Naive thymus-derived CD4-positive, alpha-beta T cell (primary cell): ENCODE results near the gene SLC6A18. TPM values are rescaled to one million over a fixed set of nuclear protein-coding genes. Genes with fewer than 3 reads are reported as not detected.

Experiments used
- ATAC-seq: fragments of 150-1000 bp; cut with Tn5 transposase; 2 replicates; pipeline ENCODE4 v1.10.0; 2021; ENCODE audit warnings: mild to moderate bottlenecking, moderate library complexity
- CTCF ChIA-PET: fragments of 350-600 bp; sonication (Branson Sonifier 250); formaldehyde crosslinking; loops from one replicate; lab custom pipeline; 2021; ENCODE audit warnings: antibody characterized with exemption; lab: Charles Lee
- POLR2A ChIA-PET: fragments of 350-600 bp; sonication (Branson Sonifier 250); formaldehyde crosslinking; loops from one replicate; lab custom pipeline; 2021; ENCODE audit warnings: antibody characterized with exemption, inconsistent platforms; lab: Charles Lee
- DNase-seq, 9 donors: peaks; one replicate each; pipeline versions ENCODE4 v3.0.0 to v3.0.0-alpha.2; 2020 to 2022; ENCODE audit warnings: mixed read lengths in 1 of 9
- H3K27ac ChIP-seq: one replicate; pipeline ENCODE4 v1.7.0; 2013; ENCODE audit warnings: mild to moderate bottlenecking, low read depth, low read length, moderate library complexity
- H3K27me3 ChIP-seq, 2 donors: one replicate each; pipeline ENCODE4 v1.7.0; 2013; ENCODE audit warnings: low read length in 2 of 2, mild to moderate bottlenecking in 2 of 2, moderate library complexity in 2 of 2; ENCODE audit not compliant: control insufficient read depth in 2 of 2, insufficient read depth in 2 of 2
- H3K36me3 ChIP-seq, 3 experiments: 1 replicate in 2 of 3; 2 replicates in 1 of 3; pipeline ENCODE4 v1.7.0; 2013; ENCODE audit warnings: low read length in 3 of 3, mild to moderate bottlenecking in 3 of 3, moderate library complexity in 1 of 3; ENCODE audit not compliant: insufficient read depth in 3 of 3, control insufficient read depth in 2 of 3
- H3K4me1 ChIP-seq, 2 donors: one replicate each; pipeline ENCODE4 v1.7.0; 2013; ENCODE audit warnings: low read length in 2 of 2, mild to moderate bottlenecking in 2 of 2, moderate library complexity in 1 of 2; ENCODE audit not compliant: control insufficient read depth in 2 of 2, insufficient read depth in 2 of 2
- H3K4me3 ChIP-seq: 2 replicates; pipeline ENCODE4 v1.7.0; 2013; ENCODE audit warnings: mild to moderate bottlenecking, low read length
- H3K9me3 ChIP-seq, 3 experiments: 1 replicate in 2 of 3; 2 replicates in 1 of 3; pipeline ENCODE4 v1.7.0; 2013; ENCODE audit warnings: low read length in 3 of 3; ENCODE audit not compliant: control insufficient read depth in 2 of 3
- H3K27ac Mint-ChIP-seq, 9 donors: one replicate each; pipeline ENCODE4 v1.8.0; 2020 to 2022; ENCODE audit warnings: mixed read lengths in 9 of 9, mild to moderate bottlenecking in 8 of 9, moderate library complexity in 5 of 9, inconsistent platforms in 2 of 9
- H3K27me3 Mint-ChIP-seq, 5 donors: one replicate each; pipeline ENCODE4 v1.8.0; 2021 to 2022; ENCODE audit warnings: mixed read lengths in 5 of 5, mild to moderate bottlenecking in 1 of 5
- H3K36me3 Mint-ChIP-seq, 5 donors: one replicate each; pipeline ENCODE4 v1.8.0; 2020 to 2022; ENCODE audit warnings: mixed read lengths in 5 of 5, mild to moderate bottlenecking in 3 of 5, inconsistent platforms in 1 of 5
- H3K4me1 Mint-ChIP-seq, 7 donors: one replicate each; pipeline ENCODE4 v1.8.0; 2020 to 2022; ENCODE audit warnings: mixed read lengths in 7 of 7, mild to moderate bottlenecking in 3 of 7, inconsistent platforms in 1 of 7
- H3K4me3 Mint-ChIP-seq, 10 donors: one replicate each; pipeline ENCODE4 v1.8.0; 2020 to 2022; ENCODE audit warnings: mild to moderate bottlenecking in 10 of 10, mixed read lengths in 10 of 10, moderate library complexity in 6 of 10, inconsistent platforms in 2 of 10
- H3K9me3 Mint-ChIP-seq, 11 donors: one replicate each; pipeline ENCODE4 v1.8.0; 2020 to 2022; ENCODE audit warnings: mixed read lengths in 11 of 11, mild to moderate bottlenecking in 4 of 11, inconsistent platforms in 1 of 11, moderate library complexity in 1 of 11
- intact Hi-C, 2 donors: fragments of 100-400 bp; cut with micrococcal nuclease; formaldehyde crosslinking; loops; one replicate each; pipeline ENCODE4 v1.15.1; 2023
- polyA plus RNA-seq, 2 donors: library from polyadenylated mRNA; unstranded; fragments of 300-500 nt; fragmentation: Illumina TruSeq; gene quantifications; one replicate each; pipeline ENCODE4 v1.2.3, GENCODE V29; 2021
- total RNA-seq, 6 experiments: library from RNA in 5 of 6; stranded (reverse) in 5 of 6; gene quantifications; 1 replicate in 5 of 6; 2 replicates in 1 of 6; pipeline ENCODE4 v1.2.3 and lab custom pipeline; 2021 to 2026

SLC6A18 gene
- total and polyA plus RNA-seq, 7 experiments from 2014 or later = not detected

- Mint-ChIP-seq H3K36me3 (no peaks in the 10 kb centered on the region), H3K4me1 (peaks cover 0 to 5% (median 0%) of the 10 kb centered on the region in 7 donors), H3K27me3 (peaks cover 0 to 9% (median 0%) of the 10 kb centered on the region in 5 donors), H3K4me3 (no peak overlapping the region), H3K9me3 (no peaks in the 10 kb centered on the region), H3K27ac (no peak overlapping the region)
- DNase-seq = no peak
- Histone ChIP-seq H3K4me1 (no peaks in the 10 kb centered on the region), H3K27me3 (no peaks in the 10 kb centered on the region), H3K9me3 (no peaks in the 10 kb centered on the region), H3K36me3 (no peaks in the 10 kb centered on the region), H3K27ac (no peak overlapping the region), H3K4me3 (no peak overlapping the region)
- ATAC-seq = no peak
- intact Hi-C loops = no loop called here
- ChIA-PET POLR2A (no interaction called here), CTCF (no interaction called here)
These were observed 19.7 kb upstream of the SLC6A18 start for GRCh38 chr5:1205255-1206180.

DNA sequence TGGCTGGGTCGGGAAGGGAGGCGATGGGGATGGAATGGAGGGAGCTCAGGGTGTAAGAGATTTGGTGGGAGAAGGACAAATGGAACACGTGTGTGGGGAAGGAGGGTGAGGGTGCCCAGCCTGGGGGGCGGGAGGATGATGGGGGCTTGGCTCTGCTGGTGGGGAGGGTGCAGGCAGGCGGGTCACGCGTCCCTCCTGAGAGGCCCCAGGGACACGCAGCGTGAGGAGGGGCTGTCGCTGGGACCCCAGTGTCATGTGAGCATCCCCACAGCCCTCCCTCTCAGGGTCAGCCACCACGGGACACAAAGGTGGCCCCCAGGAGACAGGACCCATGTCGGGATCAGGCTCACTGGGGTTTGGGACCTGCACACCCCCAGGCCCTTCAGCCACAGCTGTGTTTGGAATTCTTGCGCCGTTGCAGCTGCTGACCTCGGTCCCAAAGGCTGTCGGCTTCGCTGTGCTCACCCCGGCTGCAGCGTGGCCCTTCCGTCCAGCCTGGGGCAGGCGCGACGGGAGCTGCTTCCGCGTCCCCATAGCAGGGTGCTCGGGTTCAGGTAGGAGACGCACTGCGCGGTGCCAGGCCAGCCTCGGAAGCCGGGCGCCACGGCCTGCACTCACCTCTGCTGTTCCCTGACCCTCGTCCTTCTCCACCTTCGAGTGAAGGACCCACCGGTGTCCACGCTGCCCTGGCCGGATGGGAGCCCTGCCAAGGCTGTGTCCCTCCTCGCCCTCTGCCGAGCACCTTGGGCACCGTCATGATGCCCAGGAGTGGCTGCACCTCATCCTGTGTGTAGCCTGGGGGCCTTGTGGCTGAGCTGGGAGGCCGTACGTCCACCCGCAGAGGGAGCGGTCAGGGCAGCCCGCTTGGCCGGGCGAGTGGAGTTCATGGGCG is 18.4 kb upstream of the SLC6A18 start:
- no peaks in the 10 kb centered on the region for H3K36me3 Mint-ChIP-seq
- intact Hi-C loops = no loop called here
- peaks cover 0 to 5% (median 0%) of the 10 kb centered on the region in 7 donors for H3K4me1 Mint-ChIP-seq
- ATAC-seq = no peak
- Histone ChIP-seq H3K9me3 (no peaks in the 10 kb centered on the region), H3K36me3 (no peaks in the 10 kb centered on the region), H3K27ac (no peak overlapping the region), H3K27me3 (no peaks in the 10 kb centered on the region), H3K4me1 (no peaks in the 10 kb centered on the region), H3K4me3 (no peak overlapping the region)
- no peak overlapping the region for H3K27ac Mint-ChIP-seq
- no peak overlapping the region for H3K4me3 Mint-ChIP-seq
- CTCF ChIA-PET = no interaction called here
- no peaks in the 10 kb centered on the region for H3K9me3 Mint-ChIP-seq
- no peak for DNase-seq
- peaks cover 0 to 9% (median 0%) of the 10 kb centered on the region in 5 donors for H3K27me3 Mint-ChIP-seq
- POLR2A ChIA-PET = no interaction called here

- Mint-ChIP-seq H3K9me3 (no peaks in the 10 kb centered on the region), H3K4me1 (peaks cover 0 to 5% (median 0%) of the 10 kb centered on the region in 7 donors), H3K4me3 (no peak overlapping the region), H3K27ac (no peak overlapping the region), H3K36me3 (no peaks in the 10 kb centered on the region), H3K27me3 (peaks cover 0 to 9% (median 0%) of the 10 kb centered on the region in 5 donors)
- POLR2A ChIA-PET = no interaction called here
- no peak for ATAC-seq
- no peaks in the 10 kb centered on the region for H3K9me3 ChIP-seq
- no peak for DNase-seq
- H3K4me1 ChIP-seq = no peaks in the 10 kb centered on the region
- CTCF ChIA-PET = no interaction called here
- no peak overlapping the region for H3K4me3 ChIP-seq
- H3K27me3 ChIP-seq = no peaks in the 10 kb centered on the region
- intact Hi-C loops = no loop called here
- H3K36me3 ChIP-seq = no peaks in the 10 kb centered on the region
- H3K27ac ChIP-seq = no peak overlapping the region
These were observed 17.6 kb upstream of the SLC6A18 start for GRCh38 chr5:1207555-1207954.

GRCh38 chr5:1208221-1208742 is 16.9 kb upstream of the SLC6A18 start:
- CTCF ChIA-PET = no interaction called here
- H3K9me3 ChIP-seq = no peaks in the 10 kb centered on the region

DNA sequence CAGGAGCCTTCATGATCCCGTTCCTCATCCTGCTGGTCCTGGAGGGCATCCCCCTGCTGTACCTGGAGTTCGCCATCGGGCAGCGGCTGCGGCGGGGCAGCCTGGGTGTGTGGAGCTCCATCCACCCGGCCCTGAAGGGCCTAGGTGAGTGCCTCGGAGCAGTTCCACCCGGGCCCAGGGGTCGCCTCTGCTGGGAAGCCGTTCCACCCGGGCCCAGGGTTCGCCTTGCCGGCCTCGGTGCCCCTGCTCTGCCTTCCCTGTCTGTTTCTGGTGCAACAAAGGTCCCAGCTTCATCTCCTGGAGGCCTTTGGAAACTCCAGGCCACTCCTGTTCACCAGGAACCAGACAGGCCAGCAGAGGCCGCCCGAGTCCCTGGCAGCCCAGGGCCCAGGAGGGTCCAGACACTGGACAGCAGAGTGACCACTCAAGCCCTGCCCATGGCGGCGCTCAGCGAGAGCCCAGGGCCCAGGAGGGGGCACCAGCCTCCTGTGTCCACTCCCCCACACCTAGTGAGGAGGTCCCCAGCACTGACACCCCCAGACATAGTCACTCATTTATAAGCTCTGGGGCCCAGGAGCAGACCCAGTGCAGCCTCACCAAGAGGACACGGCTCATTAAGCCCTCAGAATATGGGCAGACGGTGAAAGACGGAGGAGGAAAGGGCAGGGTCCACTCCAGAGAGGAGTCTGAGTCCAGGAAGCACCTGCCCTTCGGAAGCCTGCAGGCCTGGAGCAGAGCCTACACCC is 16.3 kb upstream of the SLC6A18 start:
- ATAC-seq (no peak), DNase-seq (no peak)
- H3K9me3 Mint-ChIP-seq = no peaks in the 10 kb centered on the region
- intact Hi-C loops = no loop called here
- H3K4me1 Mint-ChIP-seq = peaks cover 0 to 5% (median 0%) of the 10 kb centered on the region in 7 donors
- Histone ChIP-seq H3K36me3 (no peaks in the 10 kb centered on the region), H3K4me1 (no peaks in the 10 kb centered on the region), H3K27ac (no peak overlapping the region), H3K4me3 (no peak overlapping the region), H3K27me3 (no peaks in the 10 kb centered on the region), H3K9me3 (no peaks in the 10 kb centered on the region)
- H3K27ac Mint-ChIP-seq = no peak overlapping the region
- no peak overlapping the region for H3K4me3 Mint-ChIP-seq
- ChIA-PET CTCF (no interaction called here), POLR2A (no interaction called here)
- H3K27me3 Mint-ChIP-seq = peaks cover 0 to 9% (median 0%) of the 10 kb centered on the region in 5 donors
- no peaks in the 10 kb centered on the region for H3K36me3 Mint-ChIP-seq

More at GRCh38 chr5:1208221-1208742, 16.9 kb upstream of the SLC6A18 start:
- Histone ChIP-seq H3K36me3 (no peaks in the 10 kb centered on the region), H3K27me3 (no peaks in the 10 kb centered on the region), H3K4me3 (no peak overlapping the region), H3K27ac (no peak overlapping the region), H3K4me1 (no peaks in the 10 kb centered on the region)
- no peak for DNase-seq
- peaks cover 0 to 9% (median 0%) of the 10 kb centered on the region in 5 donors for H3K27me3 Mint-ChIP-seq
- H3K36me3 Mint-ChIP-seq = no peaks in the 10 kb centered on the region
- no peak overlapping the region for H3K4me3 Mint-ChIP-seq
- no peaks in the 10 kb centered on the region for H3K9me3 Mint-ChIP-seq
- no peak for ATAC-seq
- no peak overlapping the region for H3K27ac Mint-ChIP-seq
- POLR2A ChIA-PET = no interaction called here
- intact Hi-C loops = no loop called here
- peaks cover 0 to 5% (median 0%) of the 10 kb centered on the region in 7 donors for H3K4me1 Mint-ChIP-seq

GRCh38 chr5:1209489-1209852 is 15.7 kb upstream of the SLC6A18 start:
- no peak overlapping the region for H3K27ac ChIP-seq
- Mint-ChIP-seq H3K9me3 (no peaks in the 10 kb centered on the region), H3K36me3 (no peaks in the 10 kb centered on the region), H3K4me3 (no peak overlapping the region), H3K27ac (no peak overlapping the region), H3K4me1 (peaks cover 0 to 5% (median 0%) of the 10 kb centered on the region in 7 donors), H3K27me3 (peaks cover 0 to 9% (median 0%) of the 10 kb centered on the region in 5 donors)
- intact Hi-C loops = no loop called here
- CTCF ChIA-PET = no interaction called here
- H3K4me3 ChIP-seq = no peak overlapping the region
- DNase-seq (no peak), ATAC-seq (no peak)
- H3K27me3 ChIP-seq = no peaks in the 10 kb centered on the region
- no peaks in the 10 kb centered on the region for H3K36me3 ChIP-seq
- H3K4me1 ChIP-seq = no peaks in the 10 kb centered on the region
- POLR2A ChIA-PET = no interaction called here
- no peaks in the 10 kb centered on the region for H3K9me3 ChIP-seq
